ENCODE data around the gene STKLD1.

STKLD1 gene

GRCh38 chr9:133415170-133415569, 39.0 kb downstream of the STKLD1 start:
- Mint-ChIP-seq H3K4me1 (ENCODE audit: low read depth) (peaks cover 31% of the 10 kb centered on the region), H3K9me3 (no peaks in the 10 kb centered on the region), H3K27me3 (ENCODE audit: low read depth) (no peaks in the 10 kb centered on the region), H3K36me3 (ENCODE audit: low read depth) (peaks cover 38% of the 10 kb centered on the region), H3K4me3 (no peak overlapping the region), H3K27ac (no peak overlapping the region)
- no peak for DNase-seq (ENCODE audit: low spot score)

- Mint-ChIP-seq H3K27ac (peak within 1 kb of the TSS; percentile 92), H3K27me3 (ENCODE audit: low read depth) (no peaks in the 10 kb centered on the region)
Measured at GRCh38 chr9:133417541-133418461, 41.6 kb downstream of the STKLD1 start, which contains the start of gene REXO4. Gene REXO4, minus strand, starts transcription at chr9:133418010. Its CDS starts 166 bp downstream, at chr9:133417844.

GRCh38 chr9:133419005-133419404, 42.8 kb downstream of the STKLD1 start:
- Mint-ChIP-seq H3K27ac (peak overlapping the region; percentile 82), H3K36me3 (ENCODE audit: low read depth) (peaks cover 21% of the 10 kb centered on the region), H3K9me3 (no peaks in the 10 kb centered on the region), H3K27me3 (ENCODE audit: low read depth) (no peaks in the 10 kb centered on the region), H3K4me1 (ENCODE audit: low read depth) (peaks cover 41% of the 10 kb centered on the region), H3K4me3 (peak overlapping the region; percentile 94)
- no peak for DNase-seq (ENCODE audit: low spot score)

More at GRCh38 chr9:133417541-133418461, 41.6 kb downstream of the STKLD1 start, which contains the start of gene REXO4:
- peaks cover 24% of the 10 kb centered on the region for H3K36me3 Mint-ChIP-seq (ENCODE audit: low read depth)
- H3K9me3 Mint-ChIP-seq = no peaks in the 10 kb centered on the region
- H3K4me1 Mint-ChIP-seq (ENCODE audit: low read depth) = peaks cover 41% of the 10 kb centered on the region
- H3K4me3 Mint-ChIP-seq = peak within 1 kb of the TSS; percentile 94
- peak; percentile 88 for DNase-seq (ENCODE audit: low spot score)

- no peak for DNase-seq (ENCODE audit: low spot score)
- Mint-ChIP-seq H3K9me3 (no peaks in the 10 kb centered on the region), H3K4me1 (ENCODE audit: low read depth) (peaks cover 35% of the 10 kb centered on the region), H3K4me3 (peak overlapping the region; percentile 15), H3K27me3 (ENCODE audit: low read depth) (no peaks in the 10 kb centered on the region), H3K36me3 (ENCODE audit: low read depth) (peaks cover 9% of the 10 kb centered on the region), H3K27ac (no peak overlapping the region)
Measured at GRCh38 chr9:133420392-133420827, 44.2 kb downstream of the STKLD1 start.

GRCh38 chr9:133421615-133422542, 45.7 kb downstream of the STKLD1 start, which contains the start of gene ADAMTS13:
Gene ADAMTS13, plus strand, starts transcription at chr9:133422367. Its CDS starts 77 bp downstream, at chr9:133422444.
- peaks cover 22% of the 10 kb centered on the region for H3K4me1 Mint-ChIP-seq (ENCODE audit: low read depth)
- H3K27ac Mint-ChIP-seq = peak within 1 kb of the TSS; percentile 32
- peak; percentile 59 for DNase-seq (ENCODE audit: low spot score)
- no peaks in the 10 kb centered on the region for H3K9me3 Mint-ChIP-seq
- H3K36me3 Mint-ChIP-seq (ENCODE audit: low read depth) = peaks cover 6% of the 10 kb centered on the region
- no peak within 1 kb of the TSS for H3K4me3 Mint-ChIP-seq
- peaks cover 2% of the 10 kb centered on the region for H3K27me3 Mint-ChIP-seq (ENCODE audit: low read depth)

GRCh38 chr9:133423216-133423615, 47.0 kb downstream of the STKLD1 start:
- peaks cover 2% of the 10 kb centered on the region for H3K36me3 Mint-ChIP-seq (ENCODE audit: low read depth)
- no peak for DNase-seq (ENCODE audit: low spot score)
- peaks cover 21% of the 10 kb centered on the region for H3K4me1 Mint-ChIP-seq (ENCODE audit: low read depth)
- no peaks in the 10 kb centered on the region for H3K9me3 Mint-ChIP-seq
- no peak overlapping the region for H3K27ac Mint-ChIP-seq
- H3K27me3 Mint-ChIP-seq (ENCODE audit: low read depth) = peaks cover 14% of the 10 kb centered on the region
- H3K4me3 Mint-ChIP-seq = no peak overlapping the region

- Mint-ChIP-seq H3K27me3 (ENCODE audit: low read depth) (peaks cover 14% of the 10 kb centered on the region), H3K36me3 (ENCODE audit: low read depth) (no peaks in the 10 kb centered on the region), H3K4me1 (ENCODE audit: low read depth) (peaks cover 13% of the 10 kb centered on the region), H3K27ac (no peak overlapping the region), H3K9me3 (no peaks in the 10 kb centered on the region), H3K4me3 (no peak overlapping the region)
- no peak for DNase-seq (ENCODE audit: low spot score)
Measured at GRCh38 chr9:133424187-133424586, 48.0 kb downstream of the STKLD1 start.

- no peak for DNase-seq (ENCODE audit: low spot score)
- H3K4me3 Mint-ChIP-seq = no peak overlapping the region
- peaks cover 10% of the 10 kb centered on the region for H3K4me1 Mint-ChIP-seq (ENCODE audit: low read depth)
- peaks cover 19% of the 10 kb centered on the region for H3K27me3 Mint-ChIP-seq (ENCODE audit: low read depth)
- H3K36me3 Mint-ChIP-seq (ENCODE audit: low read depth) = no peaks in the 10 kb centered on the region
- no peaks in the 10 kb centered on the region for H3K9me3 Mint-ChIP-seq
- H3K27ac Mint-ChIP-seq = no peak overlapping the region
Measured at GRCh38 chr9:133425049-133425632, 49.0 kb downstream of the STKLD1 start.

- Mint-ChIP-seq H3K4me3 (no peak overlapping the region), H3K4me1 (ENCODE audit: low read depth) (peaks cover 6% of the 10 kb centered on the region), H3K36me3 (ENCODE audit: low read depth) (no peaks in the 10 kb centered on the region), H3K27ac (no peak overlapping the region), H3K9me3 (no peaks in the 10 kb centered on the region), H3K27me3 (ENCODE audit: low read depth) (peaks cover 25% of the 10 kb centered on the region)
- no peak for DNase-seq (ENCODE audit: low spot score)
Measured at GRCh38 chr9:133426011-133426410, 49.8 kb downstream of the STKLD1 start.

GRCh38 chr9:133427658-133428348, 51.6 kb downstream of the STKLD1 start:
- peaks cover 25% of the 10 kb centered on the region for H3K27me3 Mint-ChIP-seq (ENCODE audit: low read depth)
- no peak overlapping the region for H3K27ac Mint-ChIP-seq
- DNase-seq (ENCODE audit: low spot score) = no peak
- peak overlapping the region; percentile 40 for H3K4me3 Mint-ChIP-seq
- H3K9me3 Mint-ChIP-seq = no peaks in the 10 kb centered on the region
- H3K4me1 Mint-ChIP-seq (ENCODE audit: low read depth) = no peaks in the 10 kb centered on the region
- no peaks in the 10 kb centered on the region for H3K36me3 Mint-ChIP-seq (ENCODE audit: low read depth)

- DNase-seq (ENCODE audit: low spot score) = no peak
- Mint-ChIP-seq H3K4me3 (no peak overlapping the region), H3K27me3 (ENCODE audit: low read depth) (peaks cover 25% of the 10 kb centered on the region), H3K4me1 (ENCODE audit: low read depth) (no peaks in the 10 kb centered on the region), H3K9me3 (no peaks in the 10 kb centered on the region), H3K27ac (no peak overlapping the region), H3K36me3 (ENCODE audit: low read depth) (no peaks in the 10 kb centered on the region)
Measured at GRCh38 chr9:133428617-133429101, 52.5 kb downstream of the STKLD1 start.

GRCh38 chr9:133429214-133429613, 53.0 kb downstream of the STKLD1 start:
- no peak overlapping the region for H3K27ac Mint-ChIP-seq
- no peaks in the 10 kb centered on the region for H3K36me3 Mint-ChIP-seq (ENCODE audit: low read depth)
- H3K9me3 Mint-ChIP-seq = no peaks in the 10 kb centered on the region
- H3K27me3 Mint-ChIP-seq (ENCODE audit: low read depth) = peaks cover 25% of the 10 kb centered on the region
- H3K4me3 Mint-ChIP-seq = no peak overlapping the region
- H3K4me1 Mint-ChIP-seq (ENCODE audit: low read depth) = no peaks in the 10 kb centered on the region
- DNase-seq (ENCODE audit: low spot score) = no peak

GRCh38 chr9:133429641-133430161, 53.5 kb downstream of the STKLD1 start:
- DNase-seq (ENCODE audit: low spot score) = no peak
- Mint-ChIP-seq H3K27me3 (ENCODE audit: low read depth) (peaks cover 25% of the 10 kb centered on the region), H3K4me3 (no peak overlapping the region), H3K4me1 (ENCODE audit: low read depth) (no peaks in the 10 kb centered on the region), H3K27ac (no peak overlapping the region), H3K36me3 (ENCODE audit: low read depth) (no peaks in the 10 kb centered on the region), H3K9me3 (no peaks in the 10 kb centered on the region)

All from T-helper 2 cell treated with Interferon-gamma antibody and Interleukin-4, amounts not matched to agents 5 μg/mL and 100 μg/mL, for 36 hours (primary cell).